Mesenchymal stem cell (in vitro differentiated cells and primary cell): ENCODE data around the gene TECPR1.

Source experiments
- DNase-seq: peaks from one replicate; pipeline ENCODE4 v3.0.0-alpha.2; 2013
- H2AFZ ChIP-seq: one replicate; pipeline ENCODE4 v1.6.1; 2013; ENCODE audit warnings: low read depth, mild to moderate bottlenecking, control low read depth, inconsistent platforms, low read length, moderate library complexity
- H2AK5ac ChIP-seq: 2 replicates; pipeline ENCODE4 v1.6.1; 2013; ENCODE audit warnings: low read length, moderate library complexity, mild to moderate bottlenecking, inconsistent platforms; ENCODE audit not compliant: severe bottlenecking
- H2BK120ac ChIP-seq: one replicate; pipeline ENCODE4 v1.6.1; 2013; ENCODE audit warnings: low read depth, mild to moderate bottlenecking, inconsistent platforms, low read length, moderate library complexity
- H2BK12ac ChIP-seq, 2 experiments: one replicate each; pipeline ENCODE4 v1.6.1; 2013; ENCODE audit warnings: inconsistent platforms in 2 of 2, low read length in 2 of 2, mild to moderate bottlenecking in 2 of 2, moderate library complexity in 2 of 2, control low read depth in 1 of 2
- H2BK15ac ChIP-seq: one replicate; pipeline ENCODE4 v1.6.1; 2013; ENCODE audit warnings: mild to moderate bottlenecking, low read depth, inconsistent platforms; ENCODE audit not compliant: poor library complexity, severe bottlenecking
- H2BK5ac ChIP-seq: 2 replicates; pipeline ENCODE4 v1.6.1; 2013; ENCODE audit warnings: low read depth, mild to moderate bottlenecking, low read length, control low read depth, inconsistent platforms; ENCODE audit not compliant: poor library complexity, severe bottlenecking
- H3K14ac ChIP-seq, 2 experiments: one replicate each; pipeline ENCODE4 v1.6.1; 2013; ENCODE audit warnings: inconsistent platforms in 2 of 2, low read length in 2 of 2, control low read depth in 1 of 2, mild to moderate bottlenecking in 1 of 2, moderate library complexity in 1 of 2
- H3K18ac ChIP-seq, 2 experiments: one replicate each; pipeline ENCODE4 v1.6.1; 2013; ENCODE audit warnings: inconsistent platforms in 2 of 2, low read length in 2 of 2, control low read depth in 1 of 2, low read depth in 1 of 2, mild to moderate bottlenecking in 1 of 2
- H3K23ac ChIP-seq, 2 experiments: one replicate each; pipeline ENCODE4 v1.6.1; 2013; ENCODE audit warnings: inconsistent platforms in 2 of 2, low read length in 2 of 2, mild to moderate bottlenecking in 2 of 2, moderate library complexity in 2 of 2, control low read depth in 1 of 2
- H3K27ac ChIP-seq: 2 replicates; pipeline ENCODE4 v1.5.1; 2013; ENCODE audit warnings: mild to moderate bottlenecking, moderate library complexity, low read length, control low read depth, inconsistent platforms; ENCODE audit not compliant: poor library complexity, severe bottlenecking
- H3K27me3 ChIP-seq, 2 experiments: 2 replicates each; pipeline versions ENCODE4 v1.6.1 to v1.7.0; 2013; ENCODE audit warnings: low read length in 2 of 2, mild to moderate bottlenecking in 2 of 2, moderate library complexity in 2 of 2, control low read depth in 1 of 2, inconsistent platforms in 1 of 2; ENCODE audit not compliant: control insufficient read depth in 1 of 2, insufficient read depth in 1 of 2
- H3K36me3 ChIP-seq, 2 experiments: 2 replicates each; pipeline versions ENCODE4 v1.6.1 to v1.7.0; 2013; ENCODE audit warnings: low read length in 2 of 2, control low read depth in 1 of 2, inconsistent platforms in 1 of 2, low read depth in 1 of 2, mild to moderate bottlenecking in 1 of 2; ENCODE audit not compliant: insufficient read depth in 2 of 2, control insufficient read depth in 1 of 2
- H3K4ac ChIP-seq, 2 experiments: one replicate each; pipeline ENCODE4 v1.6.1; 2013; ENCODE audit warnings: inconsistent platforms in 2 of 2, low read length in 2 of 2, mild to moderate bottlenecking in 2 of 2, moderate library complexity in 2 of 2, control low read depth in 1 of 2, low read depth in 1 of 2
- H3K4me1 ChIP-seq: 2 replicates; pipeline ENCODE4 v1.6.1; 2013; ENCODE audit warnings: low read depth, low read length, control low read depth; ENCODE audit not compliant: control insufficient read depth, insufficient read depth
- H3K4me2 ChIP-seq: 2 replicates; pipeline ENCODE4 v1.6.1; 2013; ENCODE audit warnings: low read length, mild to moderate bottlenecking, inconsistent platforms; ENCODE audit not compliant: poor library complexity, severe bottlenecking
- H3K4me3 ChIP-seq, 2 experiments: 2 replicates each; pipeline versions ENCODE4 v1.5.1 to v1.7.0; 2013; ENCODE audit warnings: low read length in 2 of 2, mild to moderate bottlenecking in 2 of 2, control low read depth in 1 of 2, low read depth in 1 of 2; ENCODE audit not compliant: insufficient read depth in 1 of 2
- H3K79me1 ChIP-seq: replicated peaks from 2 replicates; pipeline ENCODE4 v1.6.1; 2013; ENCODE audit warnings: mild to moderate bottlenecking, control low read depth, low read length, inconsistent platforms; ENCODE audit not compliant: poor library complexity, severe bottlenecking
- H3K9ac ChIP-seq: 2 replicates; pipeline ENCODE4 v1.7.0; 2013; ENCODE audit warnings: mild to moderate bottlenecking, low read length, moderate library complexity
- H3K9me3 ChIP-seq: 2 replicates; pipeline ENCODE4 v1.7.0; 2013; ENCODE audit warnings: mild to moderate bottlenecking, low read length; ENCODE audit not compliant: control insufficient read depth
- H4K8ac ChIP-seq: one replicate; pipeline ENCODE4 v1.6.1; 2013; ENCODE audit warnings: inconsistent platforms, mild to moderate bottlenecking, low read length, moderate library complexity
- H4K91ac ChIP-seq: one replicate; pipeline ENCODE4 v1.6.1; 2013; ENCODE audit warnings: mild to moderate bottlenecking, low read length, inconsistent platforms
- WGBS: methylation state at CpG from one replicate; pipeline ENCODE4 v1.1.7; 2013; ENCODE audit warnings: mixed read lengths; 5-methylcytosine and 5-hydroxymethylcytosine counted together

Gene TECPR1

GRCh38 chr7:98233219-98234070 lies 18.6 kb downstream of the TECPR1 start:
- H2BK120ac ChIP-seq = no peak overlapping the region
- no peak overlapping the region for H3K23ac ChIP-seq
- peaks cover 3% of the 10 kb centered on the region for H3K4me1 ChIP-seq
- H3K18ac ChIP-seq = no peak overlapping the region
- H3K9me3 ChIP-seq = no peaks in the 10 kb centered on the region
- no peaks in the 10 kb centered on the region for H3K27me3 ChIP-seq
- H2AFZ ChIP-seq = no peak overlapping the region
- DNase-seq = no peak
- H3K14ac ChIP-seq = no peak overlapping the region
- no peak overlapping the region for H2AK5ac ChIP-seq
- H4K8ac ChIP-seq = no peak overlapping the region
- no peak overlapping the region for H2BK5ac ChIP-seq
- no peak overlapping the region for H3K9ac ChIP-seq
- H3K4me3 ChIP-seq = no peak overlapping the region
- peak overlapping the region; percentile 67 for H4K91ac ChIP-seq
- H3K4ac ChIP-seq = no peak overlapping the region
- H3K27ac ChIP-seq = no peak overlapping the region
- no peak overlapping the region for H3K4me2 ChIP-seq
- H2BK12ac ChIP-seq = no peak overlapping the region
- no peak overlapping the region for H2BK15ac ChIP-seq
- no peaks in the 10 kb centered on the region for H3K79me1 ChIP-seq
- WGBS = 91% methylated on average over 32 of the region's 32 CpGs
- H3K36me3 ChIP-seq = peaks cover 10 to 79% of the 10 kb centered on the region in 2 experiments

GRCh38 chr7:98232799-98233198 lies 19.2 kb downstream of the TECPR1 start:
- Histone ChIP-seq H2AK5ac (no peak overlapping the region), H3K4me3 (no peak overlapping the region), H3K4me1 (peaks cover 3% of the 10 kb centered on the region), H3K27ac (no peak overlapping the region), H3K14ac (no peak overlapping the region), H3K4ac (no peak overlapping the region), H2BK120ac (no peak overlapping the region), H3K9me3 (no peaks in the 10 kb centered on the region), H3K79me1 (no peaks in the 10 kb centered on the region), H3K4me2 (no peak overlapping the region), H3K9ac (no peak overlapping the region), H3K23ac (no peak overlapping the region), H4K91ac (no peak overlapping the region), H2BK12ac (no peak overlapping the region), H3K18ac (no peak overlapping the region), H4K8ac (no peak overlapping the region), H3K27me3 (no peaks in the 10 kb centered on the region), H2BK5ac (no peak overlapping the region), H3K36me3 (peaks cover 6 to 80% of the 10 kb centered on the region in 2 experiments), H2BK15ac (no peak overlapping the region), H2AFZ (no peak overlapping the region)
- DNase-seq = no peak
- 93% methylated on average over 16 of the region's 16 CpGs for WGBS

- 90% methylated on average over 8 of the region's 8 CpGs for WGBS
Measured at GRCh38 chr7:98232263-98232585, 19.8 kb downstream of the TECPR1 start.

GRCh38 chr7:98231493-98232262 lies 20.4 kb downstream of the TECPR1 start:
- no peaks in the 10 kb centered on the region for H3K27me3 ChIP-seq
- no peak overlapping the region for H3K27ac ChIP-seq
- H3K79me1 ChIP-seq = no peaks in the 10 kb centered on the region
- no peak overlapping the region for H3K4ac ChIP-seq
- no peak overlapping the region for H3K18ac ChIP-seq
- H4K91ac ChIP-seq = no peak overlapping the region
- DNase-seq = no peak
- 94% methylated on average over 24 of the region's 25 CpGs for WGBS
- no peak overlapping the region for H3K9ac ChIP-seq
- no peak overlapping the region for H3K4me2 ChIP-seq
- H3K4me3 ChIP-seq = no peak overlapping the region
- H2AK5ac ChIP-seq = no peak overlapping the region
- H3K4me1 ChIP-seq = peaks cover 3% of the 10 kb centered on the region
- H3K14ac ChIP-seq = no peak overlapping the region
- H2BK15ac ChIP-seq = no peak overlapping the region
- H2BK12ac ChIP-seq = no peak overlapping the region
- H3K23ac ChIP-seq = peak overlapping the region in 1 of 2 experiments; percentile 49
- H2AFZ ChIP-seq = no peak overlapping the region
- no peak overlapping the region for H2BK120ac ChIP-seq
- no peak overlapping the region for H2BK5ac ChIP-seq
- peaks cover 7 to 71% of the 10 kb centered on the region in 2 experiments for H3K36me3 ChIP-seq
- H4K8ac ChIP-seq = no peak overlapping the region
- no peaks in the 10 kb centered on the region for H3K9me3 ChIP-seq

More at GRCh38 chr7:98232263-98232585, 19.8 kb downstream of the TECPR1 start:
- no peaks in the 10 kb centered on the region for H3K27me3 ChIP-seq
- H3K9ac ChIP-seq = no peak overlapping the region
- H2BK120ac ChIP-seq = no peak overlapping the region
- no peak overlapping the region for H4K8ac ChIP-seq
- H3K14ac ChIP-seq = no peak overlapping the region
- H2BK12ac ChIP-seq = no peak overlapping the region
- no peak overlapping the region for H3K4ac ChIP-seq
- no peak overlapping the region for H3K27ac ChIP-seq
- no peak overlapping the region for H3K4me3 ChIP-seq
- no peak overlapping the region for H3K4me2 ChIP-seq
- no peak for DNase-seq
- H2AK5ac ChIP-seq = no peak overlapping the region
- no peaks in the 10 kb centered on the region for H3K9me3 ChIP-seq
- H2BK15ac ChIP-seq = no peak overlapping the region
- H2BK5ac ChIP-seq = no peak overlapping the region
- peak overlapping the region in 1 of 2 experiments; percentile 49 for H3K23ac ChIP-seq
- no peaks in the 10 kb centered on the region for H3K79me1 ChIP-seq
- no peak overlapping the region for H4K91ac ChIP-seq
- peaks cover 7 to 77% of the 10 kb centered on the region in 2 experiments for H3K36me3 ChIP-seq
- H2AFZ ChIP-seq = no peak overlapping the region
- no peak overlapping the region for H3K18ac ChIP-seq
- peaks cover 3% of the 10 kb centered on the region for H3K4me1 ChIP-seq
